T-helper 17 cell (primary cell): ENCODE measurements around the gene DHRS12. TPM values are rescaled to one million over a fixed set of nuclear protein-coding genes. Genes with fewer than 3 reads are reported as not detected.

Experiments
- ATAC-seq: fragments of 150-1000 bp; cut with Tn5 transposase; 2 replicates; pipeline ENCODE4 v1.10.0; 2021; ENCODE audit warnings: mild to moderate bottlenecking, moderate library complexity
- DNase-seq, 3 donors: peaks; one replicate each; pipeline versions ENCODE4 v3.0.0 to v3.0.0-alpha.2; 2020 to 2021
- H3K9me3 ChIP-seq: one replicate; pipeline ENCODE4 v1.7.0; 2013; ENCODE audit warnings: low read length, mild to moderate bottlenecking; ENCODE audit not compliant: control insufficient read depth, poor library complexity, severe bottlenecking
- H3K27ac Mint-ChIP-seq: one replicate; pipeline ENCODE4 v1.8.0; 2022; ENCODE audit warnings: mild to moderate bottlenecking, moderate library complexity, mixed read lengths
- H3K27me3 Mint-ChIP-seq: one replicate; pipeline ENCODE4 v1.8.0; 2022; ENCODE audit warnings: mixed read lengths
- H3K36me3 Mint-ChIP-seq: one replicate; pipeline ENCODE4 v1.8.0; 2022; ENCODE audit warnings: low read depth, mixed read lengths
- H3K4me1 Mint-ChIP-seq: one replicate; pipeline ENCODE4 v1.8.0; 2022; ENCODE audit warnings: mild to moderate bottlenecking, mixed read lengths
- H3K4me3 Mint-ChIP-seq: one replicate; pipeline ENCODE4 v1.8.0; 2022; ENCODE audit warnings: mild to moderate bottlenecking, moderate library complexity, mixed read lengths
- total RNA-seq, 4 donors: library from RNA in 2 of 4; stranded (reverse) in 2 of 4; gene quantifications; one replicate each; pipeline ENCODE4 v1.2.3 and lab custom pipeline; 2022 to 2026

DHRS12 gene
- total RNA-seq, 2 donors from 2014 or later, result 18.1 to 23.1 TPM

DNA sequence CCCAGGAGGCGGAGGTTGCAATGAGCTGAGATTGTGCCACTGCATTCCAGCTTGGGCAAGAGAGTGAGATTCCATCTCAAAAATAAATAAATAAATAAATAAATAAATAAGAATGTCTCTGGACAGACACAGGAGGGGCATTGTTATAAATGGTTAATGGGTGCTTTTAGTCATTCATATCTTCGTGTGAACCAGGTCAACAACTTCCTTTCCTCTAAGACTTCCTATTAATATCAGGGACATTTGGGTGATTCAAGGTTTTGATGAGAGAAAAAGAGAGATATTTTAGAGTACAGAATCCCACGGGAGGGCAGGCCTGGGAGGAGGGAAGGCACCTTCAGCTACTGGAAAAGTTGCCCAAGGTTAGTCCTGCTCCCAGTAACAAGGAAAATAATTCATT is 23.9 kb downstream of the DHRS12 start:
- no peak overlapping the region for H3K27ac Mint-ChIP-seq
- ATAC-seq, result no peak

GRCh38 chr13:51778392-51778791 is 25.6 kb downstream of the DHRS12 start:
- DNase-seq, result no peak
- no peaks in the 10 kb centered on the region for H3K27me3 Mint-ChIP-seq
- H3K36me3 Mint-ChIP-seq, result peaks cover 3% of the 10 kb centered on the region
- no peak overlapping the region for H3K4me3 Mint-ChIP-seq
- no peaks in the 10 kb centered on the region for H3K9me3 ChIP-seq
- no peak overlapping the region for H3K27ac Mint-ChIP-seq
- peaks cover 9% of the 10 kb centered on the region for H3K4me1 Mint-ChIP-seq
- no peak for ATAC-seq

More for the DNA sequence above, 23.9 kb downstream of the DHRS12 start:
- H3K27me3 Mint-ChIP-seq, result no peaks in the 10 kb centered on the region
- H3K9me3 ChIP-seq, result no peaks in the 10 kb centered on the region
- peaks cover 3% of the 10 kb centered on the region for H3K36me3 Mint-ChIP-seq
- peaks cover 9% of the 10 kb centered on the region for H3K4me1 Mint-ChIP-seq
- no peak for DNase-seq
- no peak overlapping the region for H3K4me3 Mint-ChIP-seq

DNA sequence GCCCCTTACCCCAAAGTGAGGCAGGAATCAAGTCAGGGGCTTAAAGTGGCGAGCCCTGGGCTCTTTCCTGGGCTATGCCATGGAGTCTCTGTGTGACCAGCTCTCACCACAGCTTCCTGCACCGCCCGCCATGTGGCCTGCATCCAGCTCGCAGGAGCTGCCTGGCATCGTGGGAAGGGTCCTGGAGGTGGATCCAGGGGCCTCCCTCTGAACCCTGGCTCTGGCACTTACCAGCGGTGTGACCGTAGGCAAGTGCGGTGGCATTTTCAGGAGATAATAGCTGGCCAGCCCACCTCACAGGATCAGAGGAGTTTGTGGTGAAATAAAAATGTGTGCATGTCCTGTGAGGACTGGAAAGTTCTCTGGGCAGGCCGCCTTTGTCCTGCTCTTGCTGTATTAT is 26.0 kb downstream of the DHRS12 start:
- H3K4me1 Mint-ChIP-seq, result peaks cover 9% of the 10 kb centered on the region
- peaks cover 3% of the 10 kb centered on the region for H3K36me3 Mint-ChIP-seq
- no peak overlapping the region for H3K4me3 Mint-ChIP-seq
- DNase-seq (no peak), ATAC-seq (no peak)
- peak overlapping the region; percentile 51 for H3K27ac Mint-ChIP-seq
- no peaks in the 10 kb centered on the region for H3K27me3 Mint-ChIP-seq
- no peaks in the 10 kb centered on the region for H3K9me3 ChIP-seq

DNA sequence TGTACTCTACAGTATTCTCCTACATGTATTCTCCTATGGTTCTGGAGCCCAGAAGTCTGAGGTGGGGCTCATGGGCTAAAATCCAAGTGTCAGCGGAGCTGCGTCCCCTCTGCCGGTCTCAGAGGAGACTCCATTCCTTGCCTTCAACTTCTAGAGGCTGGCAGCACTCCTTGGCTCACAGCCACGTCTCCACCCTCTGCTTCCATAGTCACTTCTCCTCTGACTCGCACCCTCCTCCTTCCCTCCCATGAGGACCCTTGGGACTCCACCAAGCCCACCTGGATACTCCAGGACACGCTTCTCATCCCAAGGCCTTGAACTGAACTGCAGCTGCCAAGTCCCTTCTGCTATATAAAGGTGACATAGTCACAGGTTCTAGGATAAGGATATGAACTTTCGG is 27.8 kb downstream of the DHRS12 start:
- Mint-ChIP-seq H3K27ac (peak overlapping the region; percentile 79), H3K36me3 (peaks cover 2% of the 10 kb centered on the region), H3K4me3 (no peak overlapping the region), H3K4me1 (peaks cover 4% of the 10 kb centered on the region), H3K27me3 (no peaks in the 10 kb centered on the region)
- H3K9me3 ChIP-seq, result no peaks in the 10 kb centered on the region
- ATAC-seq (no peak), DNase-seq (no peak)

DNA sequence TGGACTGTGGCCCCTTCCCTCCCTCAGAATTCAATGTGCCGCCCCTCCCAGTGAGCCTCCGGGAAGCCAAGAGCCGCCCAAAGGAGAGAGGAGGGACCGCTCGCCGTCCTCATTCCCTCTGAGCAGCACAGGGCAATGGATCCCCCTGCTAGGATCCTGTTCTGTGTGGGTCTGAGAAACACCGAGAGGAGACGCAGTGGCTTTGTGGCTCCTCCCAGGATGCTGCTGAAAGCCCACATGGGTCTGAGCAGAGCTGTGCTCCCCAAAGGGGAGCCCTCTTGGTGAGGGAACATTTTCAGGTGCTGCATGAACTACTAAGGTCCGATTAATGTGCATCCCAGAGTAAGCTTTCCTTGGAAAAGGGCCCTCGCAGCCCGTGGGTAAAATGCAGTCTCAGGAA is 30.4 kb downstream of the DHRS12 start:
- H3K36me3 Mint-ChIP-seq, result peaks cover 2% of the 10 kb centered on the region
- ATAC-seq (no peak), DNase-seq (no peak)
- no peaks in the 10 kb centered on the region for H3K27me3 Mint-ChIP-seq
- H3K4me1 Mint-ChIP-seq, result peaks cover 4% of the 10 kb centered on the region
- no peak overlapping the region for H3K27ac Mint-ChIP-seq
- H3K4me3 Mint-ChIP-seq, result no peak overlapping the region
- no peaks in the 10 kb centered on the region for H3K9me3 ChIP-seq

DNA sequence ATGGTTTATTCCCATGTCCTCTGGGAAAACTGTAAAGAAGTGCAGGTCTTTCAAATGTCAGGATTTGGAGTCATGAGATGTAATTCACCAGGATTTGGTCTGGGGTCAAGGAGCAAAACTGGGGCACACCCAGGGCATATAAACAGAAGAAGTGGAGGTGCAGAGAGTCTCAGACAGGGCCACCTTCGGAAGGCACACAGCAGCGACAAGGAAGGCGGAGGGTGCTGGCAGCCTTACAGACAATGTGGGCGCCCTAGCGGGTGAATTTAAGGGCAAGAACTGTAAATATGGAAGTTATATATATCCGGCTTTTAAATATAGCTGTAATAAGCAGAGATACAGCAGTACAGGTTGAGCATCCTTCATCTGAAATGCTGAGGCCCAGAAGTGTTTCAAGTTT is 31.2 kb downstream of the DHRS12 start:
- H3K36me3 Mint-ChIP-seq, result peaks cover 4% of the 10 kb centered on the region
- no peak overlapping the region for H3K4me3 Mint-ChIP-seq
- no peaks in the 10 kb centered on the region for H3K27me3 Mint-ChIP-seq
- H3K27ac Mint-ChIP-seq, result no peak overlapping the region
- DNase-seq, result no peak
- H3K4me1 Mint-ChIP-seq, result peaks cover 2% of the 10 kb centered on the region
- ATAC-seq, result no peak
- no peaks in the 10 kb centered on the region for H3K9me3 ChIP-seq

DNA sequence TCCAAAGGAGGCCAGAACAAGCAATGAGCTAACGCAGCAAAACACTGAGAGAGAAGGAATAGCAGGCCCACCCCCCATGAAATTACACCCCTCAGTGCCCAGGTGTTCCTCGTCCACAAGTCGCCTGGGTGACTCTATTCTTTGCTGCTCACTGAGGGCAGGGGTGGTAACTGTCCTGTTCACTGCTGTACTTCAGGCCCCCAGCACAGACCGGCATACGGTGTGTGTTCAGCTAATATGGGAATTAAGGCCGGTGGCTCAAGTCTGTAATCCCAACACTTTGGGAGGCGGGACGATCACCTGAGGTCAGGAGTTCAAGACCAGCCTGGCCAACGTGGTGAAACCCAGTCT is 31.9 kb downstream of the DHRS12 start:
- Mint-ChIP-seq H3K27ac (no peak overlapping the region), H3K4me1 (peaks cover 2% of the 10 kb centered on the region), H3K4me3 (no peak overlapping the region), H3K27me3 (no peaks in the 10 kb centered on the region), H3K36me3 (peaks cover 4% of the 10 kb centered on the region)
- H3K9me3 ChIP-seq, result no peaks in the 10 kb centered on the region
- ATAC-seq, result no peak
- no peak for DNase-seq

DNA sequence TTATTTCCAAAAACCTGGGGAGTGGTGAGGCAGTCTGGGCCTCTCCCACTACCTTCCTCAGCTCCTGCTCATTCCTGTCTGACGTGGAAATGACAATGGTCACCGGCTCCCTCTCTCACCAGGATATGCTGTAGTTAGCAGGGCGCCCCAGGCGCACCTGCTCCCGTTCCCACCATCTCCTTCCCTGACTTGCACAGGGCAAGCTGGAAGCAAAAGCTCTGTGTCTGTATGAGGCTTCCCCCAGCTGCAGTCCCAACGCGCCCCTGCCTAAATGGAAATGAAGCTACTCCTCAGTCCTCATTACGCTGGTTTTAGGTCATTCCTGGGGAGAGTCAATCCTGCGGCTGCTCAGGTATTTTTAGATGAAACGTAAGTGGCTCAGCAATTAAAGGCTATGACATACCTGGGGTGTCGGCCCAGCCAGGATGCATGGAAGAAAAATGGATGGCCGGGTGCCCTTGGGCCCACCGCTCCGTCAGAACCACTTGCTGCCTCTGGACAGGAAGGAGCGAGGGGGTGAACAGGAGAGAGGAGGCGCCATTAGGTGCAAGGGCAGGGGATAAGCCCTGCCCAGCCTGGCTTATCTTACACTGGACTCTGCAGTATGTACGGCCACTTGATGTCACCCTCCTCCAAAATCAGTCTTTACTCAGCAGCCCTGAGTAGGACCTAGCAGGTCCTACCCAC is 32.4 kb downstream of the DHRS12 start:
- no peak for ATAC-seq
- Mint-ChIP-seq H3K4me3 (no peak overlapping the region), H3K27ac (peak overlapping the region; percentile 47)

GRCh38 chr13:51770681-51771417 is 33.1 kb downstream of the DHRS12 start:
- DNase-seq (no peak), ATAC-seq (peak; percentile 20)
- no peaks in the 10 kb centered on the region for H3K9me3 ChIP-seq
- Mint-ChIP-seq H3K36me3 (peaks cover 7% of the 10 kb centered on the region), H3K4me3 (no peak overlapping the region), H3K4me1 (peaks cover 6% of the 10 kb centered on the region), H3K27ac (peak overlapping the region; percentile 79), H3K27me3 (no peaks in the 10 kb centered on the region)

More for the DNA sequence above, 32.4 kb downstream of the DHRS12 start:
- DNase-seq, result no peak
- H3K9me3 ChIP-seq, result no peaks in the 10 kb centered on the region
- peaks cover 5% of the 10 kb centered on the region for H3K36me3 Mint-ChIP-seq
- H3K4me1 Mint-ChIP-seq, result peaks cover 4% of the 10 kb centered on the region
- H3K27me3 Mint-ChIP-seq, result no peaks in the 10 kb centered on the region

DNA sequence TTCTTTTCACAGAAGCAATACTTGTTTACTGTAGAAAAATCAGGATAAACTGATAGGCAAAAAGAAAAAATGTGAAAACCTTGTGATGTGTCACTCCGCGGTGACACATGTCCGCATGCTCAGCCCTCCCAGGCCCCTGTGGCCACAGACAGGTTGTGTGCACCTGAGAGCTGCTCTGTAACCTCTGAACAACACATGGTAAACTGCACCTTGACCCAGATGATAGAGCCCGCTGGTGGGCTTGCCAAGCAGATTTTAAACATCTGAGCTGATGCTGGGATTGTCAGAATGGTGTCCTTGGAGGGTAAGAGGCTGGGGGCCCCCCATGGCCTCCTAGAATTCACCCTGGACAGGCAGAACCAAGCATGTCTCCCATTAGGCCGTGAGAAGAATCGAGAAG is 33.8 kb downstream of the DHRS12 start:
- H3K27ac Mint-ChIP-seq, result peak overlapping the region; percentile 79
- H3K36me3 Mint-ChIP-seq, result peaks cover 7% of the 10 kb centered on the region
- ATAC-seq, result no peak

GRCh38 chr13:51769455-51770127 is 34.4 kb downstream of the DHRS12 start:
- no peaks in the 10 kb centered on the region for H3K27me3 Mint-ChIP-seq
- H3K27ac Mint-ChIP-seq, result peak overlapping the region; percentile 79
- peaks cover 7% of the 10 kb centered on the region for H3K36me3 Mint-ChIP-seq
- DNase-seq, result no peak
- H3K4me1 Mint-ChIP-seq, result peaks cover 16% of the 10 kb centered on the region
- ATAC-seq, result no peak
- no peaks in the 10 kb centered on the region for H3K9me3 ChIP-seq
- H3K4me3 Mint-ChIP-seq, result no peak overlapping the region

More for the DNA sequence above, 33.8 kb downstream of the DHRS12 start:
- DNase-seq, result no peak
- Mint-ChIP-seq H3K4me1 (peaks cover 10% of the 10 kb centered on the region), H3K4me3 (no peak overlapping the region), H3K27me3 (no peaks in the 10 kb centered on the region)
- H3K9me3 ChIP-seq, result no peaks in the 10 kb centered on the region

DNA sequence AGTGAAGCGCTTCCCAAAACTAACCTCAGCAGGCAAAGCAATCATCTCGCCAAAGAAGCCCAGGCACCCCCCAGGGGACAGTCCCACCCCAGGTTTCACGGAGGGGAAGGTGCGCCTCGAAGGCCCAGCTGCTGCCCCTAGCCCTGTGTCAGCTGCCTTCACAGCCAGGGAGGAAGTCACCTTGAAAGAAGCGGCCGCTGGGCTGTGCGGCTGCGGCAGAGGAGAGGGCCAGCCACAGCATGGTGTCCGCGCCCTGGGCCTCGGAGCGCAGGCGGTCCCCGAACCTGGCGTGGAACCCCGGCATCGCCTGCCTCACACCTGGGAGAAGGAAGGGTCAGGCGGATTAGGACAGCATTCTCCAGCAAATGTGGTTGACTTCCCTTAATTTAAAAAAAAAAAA is 35.0 kb downstream of the DHRS12 start:
- Mint-ChIP-seq H3K36me3 (peaks cover 7% of the 10 kb centered on the region), H3K4me1 (peaks cover 22% of the 10 kb centered on the region), H3K27me3 (no peaks in the 10 kb centered on the region), H3K27ac (peak overlapping the region; percentile 79), H3K4me3 (no peak overlapping the region)
- DNase-seq (no peak), ATAC-seq (no peak)
- H3K9me3 ChIP-seq, result no peaks in the 10 kb centered on the region

- Mint-ChIP-seq H3K27ac (peak overlapping the region; percentile 27), H3K27me3 (no peaks in the 10 kb centered on the region), H3K4me3 (no peak overlapping the region), H3K4me1 (peaks cover 23% of the 10 kb centered on the region), H3K36me3 (peaks cover 7% of the 10 kb centered on the region)
- no peak for ATAC-seq
- no peaks in the 10 kb centered on the region for H3K9me3 ChIP-seq
- no peak for DNase-seq
Measured at GRCh38 chr13:51768378-51768921, 35.5 kb downstream of the DHRS12 start.
